ENCODE data around the gene SLC2A13.
"Not testable (repeated sequence)": the region's sequence is repeated elsewhere in the genome, so short reads cannot be mapped to it uniquely, and the experiment has no call there.

Gene SLC2A13

GRCh38 chr12:39812456-39812855 lies 293.4 kb downstream of the SLC2A13 start:
- H3K36me3 ChIP-seq (ENCODE audit: control insufficient read depth, insufficient read depth, low read length); H3K27ac ChIP-seq (ENCODE audit: low read depth, low read length); H3K4me3 ChIP-seq (ENCODE audit: low read depth, low read length); H3K27me3 ChIP-seq (ENCODE audit: control insufficient read depth, insufficient read depth, low read length); H3K9ac ChIP-seq (ENCODE audit: low read length); H3K4me1 ChIP-seq (ENCODE audit: control insufficient read depth, insufficient read depth, low read length); H3K9me3 ChIP-seq (ENCODE audit: control insufficient read depth, insufficient read depth, low read depth, low read length): not testable (repeated sequence)

- H3K27ac ChIP-seq (ENCODE audit: low read depth, low read length) = no peak overlapping the region
- H3K9ac ChIP-seq (ENCODE audit: low read length) = no peak overlapping the region
- H3K36me3 ChIP-seq (ENCODE audit: control insufficient read depth, insufficient read depth, low read length) = no peaks in the 10 kb centered on the region
- peaks cover 3% of the 10 kb centered on the region; the same call in 1 of the 2 replicates for H3K9me3 ChIP-seq (ENCODE audit: control insufficient read depth, insufficient read depth, low read depth, low read length)
- H3K4me3 ChIP-seq (ENCODE audit: low read depth, low read length) = no peak overlapping the region
- H3K4me1 ChIP-seq (ENCODE audit: control insufficient read depth, insufficient read depth, low read length) = peaks cover 9% of the 10 kb centered on the region; the same call in 1 of the 2 replicates
- H3K27me3 ChIP-seq (ENCODE audit: control insufficient read depth, insufficient read depth, low read length) = no peaks in the 10 kb centered on the region
Measured at GRCh38 chr12:39807043-39807442, 298.8 kb downstream of the SLC2A13 start.

- Histone ChIP-seq H3K4me3 (ENCODE audit: low read depth, low read length) (no peak overlapping the region), H3K36me3 (ENCODE audit: control insufficient read depth, insufficient read depth, low read length) (no peaks in the 10 kb centered on the region), H3K9ac (ENCODE audit: low read length) (no peak overlapping the region), H3K27me3 (ENCODE audit: control insufficient read depth, insufficient read depth, low read length) (no peaks in the 10 kb centered on the region), H3K4me1 (ENCODE audit: control insufficient read depth, insufficient read depth, low read length) (peaks cover 9% of the 10 kb centered on the region; the same call in 1 of the 2 replicates), H3K9me3 (ENCODE audit: control insufficient read depth, insufficient read depth, low read depth, low read length) (peaks cover under 1% of the 10 kb centered on the region; the same call in 1 of the 2 replicates), H3K27ac (ENCODE audit: low read depth, low read length) (no peak overlapping the region)
Measured at GRCh38 chr12:39805651-39806050, 300.2 kb downstream of the SLC2A13 start.

- Histone ChIP-seq H3K27me3 (ENCODE audit: control insufficient read depth, insufficient read depth, low read length) (no peaks in the 10 kb centered on the region), H3K4me1 (ENCODE audit: control insufficient read depth, insufficient read depth, low read length) (peaks cover 9% of the 10 kb centered on the region; the same call in 1 of the 2 replicates)
Measured at GRCh38 chr12:39804898-39805297, 301.0 kb downstream of the SLC2A13 start.

GRCh38 chr12:39804479-39804878 lies 301.4 kb downstream of the SLC2A13 start:
- H3K27ac ChIP-seq (ENCODE audit: low read depth, low read length) = no peak overlapping the region
- peaks cover 9% of the 10 kb centered on the region; the same call in 1 of the 2 replicates for H3K4me1 ChIP-seq (ENCODE audit: control insufficient read depth, insufficient read depth, low read length)
- no peaks in the 10 kb centered on the region for H3K27me3 ChIP-seq (ENCODE audit: control insufficient read depth, insufficient read depth, low read length)
- H3K4me3 ChIP-seq (ENCODE audit: low read depth, low read length) = no peak overlapping the region
- H3K9ac ChIP-seq (ENCODE audit: low read length) = no peak overlapping the region
- H3K36me3 ChIP-seq (ENCODE audit: control insufficient read depth, insufficient read depth, low read length) = no peaks in the 10 kb centered on the region
- no peaks in the 10 kb centered on the region for H3K9me3 ChIP-seq (ENCODE audit: control insufficient read depth, insufficient read depth, low read depth, low read length)

More at GRCh38 chr12:39804898-39805297, 301.0 kb downstream of the SLC2A13 start:
- Histone ChIP-seq H3K36me3 (ENCODE audit: control insufficient read depth, insufficient read depth, low read length) (no peaks in the 10 kb centered on the region), H3K9me3 (ENCODE audit: control insufficient read depth, insufficient read depth, low read depth, low read length) (no peaks in the 10 kb centered on the region), H3K4me3 (ENCODE audit: low read depth, low read length) (no peak overlapping the region), H3K9ac (ENCODE audit: low read length) (no peak overlapping the region), H3K27ac (ENCODE audit: low read depth, low read length) (no peak overlapping the region)

- no peaks in the 10 kb centered on the region for H3K9me3 ChIP-seq (ENCODE audit: control insufficient read depth, insufficient read depth, low read depth, low read length)
- H3K4me3 ChIP-seq (ENCODE audit: low read depth, low read length) = no peak overlapping the region
- H3K27me3 ChIP-seq (ENCODE audit: control insufficient read depth, insufficient read depth, low read length) = no peaks in the 10 kb centered on the region
- H3K27ac ChIP-seq (ENCODE audit: low read depth, low read length) = no peak overlapping the region
- no peak overlapping the region for H3K9ac ChIP-seq (ENCODE audit: low read length)
- no peaks in the 10 kb centered on the region for H3K36me3 ChIP-seq (ENCODE audit: control insufficient read depth, insufficient read depth, low read length)
- peaks cover 9% of the 10 kb centered on the region; the same call in 1 of the 2 replicates for H3K4me1 ChIP-seq (ENCODE audit: control insufficient read depth, insufficient read depth, low read length)
Measured at GRCh38 chr12:39803151-39803550, 302.7 kb downstream of the SLC2A13 start.

- Histone ChIP-seq H3K9me3 (ENCODE audit: control insufficient read depth, insufficient read depth, low read depth, low read length) (no peaks in the 10 kb centered on the region), H3K27me3 (ENCODE audit: control insufficient read depth, insufficient read depth, low read length) (no peaks in the 10 kb centered on the region), H3K4me3 (ENCODE audit: low read depth, low read length) (no peak overlapping the region), H3K27ac (ENCODE audit: low read depth, low read length) (no peak overlapping the region), H3K4me1 (ENCODE audit: control insufficient read depth, insufficient read depth, low read length) (no peaks in the 10 kb centered on the region), H3K36me3 (ENCODE audit: control insufficient read depth, insufficient read depth, low read length) (no peaks in the 10 kb centered on the region), H3K9ac (ENCODE audit: low read length) (no peak overlapping the region)
Measured at GRCh38 chr12:39798977-39799376, 306.9 kb downstream of the SLC2A13 start.

- Histone ChIP-seq H3K27me3 (ENCODE audit: control insufficient read depth, insufficient read depth, low read length) (no peaks in the 10 kb centered on the region), H3K27ac (ENCODE audit: low read depth, low read length) (no peak overlapping the region), H3K9me3 (ENCODE audit: control insufficient read depth, insufficient read depth, low read depth, low read length) (no peaks in the 10 kb centered on the region), H3K9ac (ENCODE audit: low read length) (no peak overlapping the region), H3K4me1 (ENCODE audit: control insufficient read depth, insufficient read depth, low read length) (no peaks in the 10 kb centered on the region), H3K4me3 (ENCODE audit: low read depth, low read length) (no peak overlapping the region), H3K36me3 (ENCODE audit: control insufficient read depth, insufficient read depth, low read length) (no peaks in the 10 kb centered on the region)
Measured at GRCh38 chr12:39798429-39798828, 307.5 kb downstream of the SLC2A13 start.

GRCh38 chr12:39795481-39795880 lies 310.4 kb downstream of the SLC2A13 start:
- Histone ChIP-seq H3K9me3 (ENCODE audit: control insufficient read depth, insufficient read depth, low read depth, low read length) (no peaks in the 10 kb centered on the region), H3K4me3 (ENCODE audit: low read depth, low read length) (no peak overlapping the region), H3K36me3 (ENCODE audit: control insufficient read depth, insufficient read depth, low read length) (no peaks in the 10 kb centered on the region), H3K27me3 (ENCODE audit: control insufficient read depth, insufficient read depth, low read length) (no peaks in the 10 kb centered on the region), H3K9ac (ENCODE audit: low read length) (no peak overlapping the region), H3K27ac (ENCODE audit: low read depth, low read length) (no peak overlapping the region), H3K4me1 (ENCODE audit: control insufficient read depth, insufficient read depth, low read length) (no peaks in the 10 kb centered on the region)

GRCh38 chr12:39792938-39793337 lies 312.9 kb downstream of the SLC2A13 start:
- Histone ChIP-seq H3K9ac (ENCODE audit: low read length) (no peak overlapping the region), H3K27me3 (ENCODE audit: control insufficient read depth, insufficient read depth, low read length) (no peaks in the 10 kb centered on the region), H3K4me3 (ENCODE audit: low read depth, low read length) (no peak overlapping the region), H3K4me1 (ENCODE audit: control insufficient read depth, insufficient read depth, low read length) (no peaks in the 10 kb centered on the region), H3K27ac (ENCODE audit: low read depth, low read length) (no peak overlapping the region), H3K9me3 (ENCODE audit: control insufficient read depth, insufficient read depth, low read depth, low read length) (no peaks in the 10 kb centered on the region), H3K36me3 (ENCODE audit: control insufficient read depth, insufficient read depth, low read length) (no peaks in the 10 kb centered on the region)

- no peaks in the 10 kb centered on the region for H3K9me3 ChIP-seq (ENCODE audit: control insufficient read depth, insufficient read depth, low read depth, low read length)
- no peaks in the 10 kb centered on the region for H3K27me3 ChIP-seq (ENCODE audit: control insufficient read depth, insufficient read depth, low read length)
- H3K9ac ChIP-seq (ENCODE audit: low read length) = no peak overlapping the region
Measured at GRCh38 chr12:39788239-39788638, 317.6 kb downstream of the SLC2A13 start.

GRCh38 chr12:39785814-39786213 lies 320.1 kb downstream of the SLC2A13 start:
- not testable (repeated sequence) for H3K36me3 ChIP-seq (ENCODE audit: control insufficient read depth, insufficient read depth, low read length); H3K9me3 ChIP-seq (ENCODE audit: control insufficient read depth, insufficient read depth, low read depth, low read length); H3K27ac ChIP-seq (ENCODE audit: low read depth, low read length); H3K4me1 ChIP-seq (ENCODE audit: control insufficient read depth, insufficient read depth, low read length); H3K9ac ChIP-seq (ENCODE audit: low read length); H3K27me3 ChIP-seq (ENCODE audit: control insufficient read depth, insufficient read depth, low read length); H3K4me3 ChIP-seq (ENCODE audit: low read depth, low read length)

More at GRCh38 chr12:39788239-39788638, 317.6 kb downstream of the SLC2A13 start:
- H3K27ac ChIP-seq (ENCODE audit: low read depth, low read length) = no peak overlapping the region
- no peaks in the 10 kb centered on the region for H3K4me1 ChIP-seq (ENCODE audit: control insufficient read depth, insufficient read depth, low read length)
- no peak overlapping the region for H3K4me3 ChIP-seq (ENCODE audit: low read depth, low read length)
- no peaks in the 10 kb centered on the region for H3K36me3 ChIP-seq (ENCODE audit: control insufficient read depth, insufficient read depth, low read length)
